ENCODE results near the gene UCP3.

Gene UCP3

GRCh38 chr11:74017631-74018030, 8.7 kb upstream of the UCP3 start:
- DNase-seq = no peak

GRCh38 chr11:74015919-74016684, 7.2 kb upstream of the UCP3 start:
- DNase-seq = no peak

- no peak for DNase-seq
These were observed 6.0 kb upstream of the UCP3 start for GRCh38 chr11:74014880-74015279.

- DNase-seq = no peak
These were observed 4.3 kb upstream of the UCP3 start for GRCh38 chr11:74013141-74013540.

GRCh38 chr11:74012074-74012809, 3.4 kb upstream of the UCP3 start:
- DNase-seq = no peak

- no peak for DNase-seq
These were observed 2.6 kb upstream of the UCP3 start for GRCh38 chr11:74011360-74012073.

GRCh38 chr11:74010306-74011300, 1.7 kb upstream of the UCP3 start:
- DNase-seq = no peak

GRCh38 chr11:74009675-74010305, 905 bp upstream of the UCP3 start:
- DNase-seq = no peak

- no peak for DNase-seq
These were observed 304 bp upstream of the UCP3 start for GRCh38 chr11:74009230-74009547.

GRCh38 chr11:74007691-74008372, 1.1 kb downstream of the UCP3 start:
- no peak for DNase-seq

GRCh38 chr11:74006743-74007304, 2.1 kb downstream of the UCP3 start:
- no peak for DNase-seq

GRCh38 chr11:74005721-74006517, 3.0 kb downstream of the UCP3 start:
- no peak for DNase-seq

GRCh38 chr11:74004759-74005615, 3.9 kb downstream of the UCP3 start:
- no peak for DNase-seq

- no peak for DNase-seq
These were observed 4.7 kb downstream of the UCP3 start for GRCh38 chr11:74004046-74004695.

GRCh38 chr11:74002832-74003231, 6.1 kb downstream of the UCP3 start:
- no peak for DNase-seq

GRCh38 chr11:74001822-74002286, 7.0 kb downstream of the UCP3 start:
- DNase-seq = no peak

GRCh38 chr11:74000307-74001133, 8.4 kb downstream of the UCP3 start:
- no peak for DNase-seq

All from suppressor macrophage treated with lipopolysaccharide for 4 hours (primary cell).